Cardiac fibroblast (primary cell): Measurements from ENCODE around the gene CCP110.

ENCODE experiments used
- DNase-seq, 2 donors: peaks; one replicate each; pipeline versions ENCODE4 v3.0.0 to v3.0.0-alpha.2; 2010; ENCODE audit warnings: low read depth in 2 of 2
- H3K4me3 ChIP-seq, 2 donors: replicated peaks in 1 of 2; 1 replicate in 1 of 2; 2 replicates in 1 of 2; pipeline ENCODE4 v1.5.1; 2011; ENCODE audit warnings: low read depth in 2 of 2, low read length in 2 of 2, mild to moderate bottlenecking in 2 of 2, moderate library complexity in 1 of 2
- TF ChIP-seq, protein P1 (sequence below): IDR thresholded peaks from one replicate; pipeline ENCODE4 v1.5.1; 2011; ENCODE audit warnings: low read depth, mild to moderate bottlenecking, low read length, inconsistent platforms

The CCP110 gene

DNA sequence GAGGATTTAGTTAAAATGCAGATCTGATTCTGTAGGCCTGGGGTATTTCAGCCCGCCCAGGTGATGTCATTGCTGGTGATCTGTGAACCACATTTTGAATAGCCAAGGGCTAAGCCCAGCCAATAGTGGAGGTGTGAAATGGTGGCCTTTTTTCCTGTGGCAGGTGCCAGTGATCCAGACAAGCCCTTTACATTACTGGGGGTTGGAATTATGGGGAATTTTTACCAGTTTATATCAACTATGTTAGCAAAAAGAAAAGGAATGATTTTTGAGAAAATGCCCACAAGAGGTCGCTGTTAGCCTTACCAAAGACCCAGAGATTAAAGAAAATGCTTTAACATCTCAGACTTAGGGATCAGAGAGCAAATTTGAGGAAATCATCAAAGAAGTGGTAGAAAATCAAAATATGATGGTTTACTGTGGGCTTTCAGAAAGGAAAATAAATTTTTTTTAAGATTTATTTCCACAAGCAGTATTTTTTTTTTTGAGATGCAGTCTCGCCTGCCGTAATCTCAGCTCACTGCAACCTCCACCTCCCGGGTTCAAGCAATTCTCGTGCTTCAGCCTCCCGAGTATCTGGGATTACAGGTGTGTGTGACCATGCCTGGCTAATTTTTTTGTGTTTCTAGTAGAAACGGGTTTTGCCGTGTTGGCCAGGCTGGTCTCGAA is 35.6 kb downstream of the CCP110 start:
- H3K4me3 ChIP-seq: no peak overlapping the region
- TF ChIP-seq, protein P1, sequence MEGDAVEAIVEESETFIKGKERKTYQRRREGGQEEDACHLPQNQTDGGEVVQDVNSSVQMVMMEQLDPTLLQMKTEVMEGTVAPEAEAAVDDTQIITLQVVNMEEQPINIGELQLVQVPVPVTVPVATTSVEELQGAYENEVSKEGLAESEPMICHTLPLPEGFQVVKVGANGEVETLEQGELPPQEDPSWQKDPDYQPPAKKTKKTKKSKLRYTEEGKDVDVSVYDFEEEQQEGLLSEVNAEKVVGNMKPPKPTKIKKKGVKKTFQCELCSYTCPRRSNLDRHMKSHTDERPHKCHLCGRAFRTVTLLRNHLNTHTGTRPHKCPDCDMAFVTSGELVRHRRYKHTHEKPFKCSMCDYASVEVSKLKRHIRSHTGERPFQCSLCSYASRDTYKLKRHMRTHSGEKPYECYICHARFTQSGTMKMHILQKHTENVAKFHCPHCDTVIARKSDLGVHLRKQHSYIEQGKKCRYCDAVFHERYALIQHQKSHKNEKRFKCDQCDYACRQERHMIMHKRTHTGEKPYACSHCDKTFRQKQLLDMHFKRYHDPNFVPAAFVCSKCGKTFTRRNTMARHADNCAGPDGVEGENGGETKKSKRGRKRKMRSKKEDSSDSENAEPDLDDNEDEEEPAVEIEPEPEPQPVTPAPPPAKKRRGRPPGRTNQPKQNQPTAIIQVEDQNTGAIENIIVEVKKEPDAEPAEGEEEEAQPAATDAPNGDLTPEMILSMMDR: peak; percentile 57
- peak; percentile 80 to 81 for DNase-seq

DNA sequence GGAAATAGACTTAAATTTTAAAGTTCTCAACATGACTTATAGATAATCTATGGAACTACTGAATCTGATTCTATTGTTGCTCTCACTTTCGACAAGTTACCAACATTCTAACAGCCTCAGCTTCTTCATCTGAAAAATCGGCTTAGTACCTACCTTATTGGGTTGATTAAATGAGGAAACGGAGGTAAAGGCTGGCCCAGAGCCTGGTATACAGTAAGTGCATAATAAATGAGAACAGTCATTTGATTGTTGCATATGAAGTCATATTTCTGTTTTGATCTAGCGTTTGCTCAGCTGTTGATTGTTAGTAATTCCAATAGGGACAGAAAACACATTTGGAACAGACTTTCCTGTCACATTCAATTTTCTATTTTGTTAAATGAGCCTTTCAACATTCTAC is 36.3 kb downstream of the CCP110 start:
- H3K4me3 ChIP-seq: no peak overlapping the region
- TF ChIP-seq, protein P1: no peak
- DNase-seq: no peak

DNA sequence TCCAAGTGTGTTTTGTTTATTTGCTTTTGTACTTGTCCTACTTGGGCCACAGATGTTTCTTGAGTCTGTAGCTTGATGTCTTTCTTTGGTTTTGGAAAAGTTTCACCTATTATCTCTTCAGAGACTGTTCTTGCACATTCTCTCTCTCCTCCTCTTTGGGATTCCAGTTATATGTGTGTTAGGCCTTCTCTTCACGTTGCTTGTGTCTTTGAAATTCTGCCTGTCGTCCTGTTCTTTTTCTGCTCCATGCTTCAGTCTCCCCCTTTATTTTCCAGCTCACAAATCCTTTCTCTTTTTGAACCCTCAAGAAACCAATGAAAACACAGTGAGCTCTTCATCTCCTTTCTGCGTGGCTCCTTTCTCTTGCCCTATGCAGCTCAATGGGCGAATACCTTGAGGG is 39.6 kb downstream of the CCP110 start:
- H3K4me3 ChIP-seq: no peak overlapping the region
- TF ChIP-seq, protein P1: no peak
- DNase-seq: no peak

DNA sequence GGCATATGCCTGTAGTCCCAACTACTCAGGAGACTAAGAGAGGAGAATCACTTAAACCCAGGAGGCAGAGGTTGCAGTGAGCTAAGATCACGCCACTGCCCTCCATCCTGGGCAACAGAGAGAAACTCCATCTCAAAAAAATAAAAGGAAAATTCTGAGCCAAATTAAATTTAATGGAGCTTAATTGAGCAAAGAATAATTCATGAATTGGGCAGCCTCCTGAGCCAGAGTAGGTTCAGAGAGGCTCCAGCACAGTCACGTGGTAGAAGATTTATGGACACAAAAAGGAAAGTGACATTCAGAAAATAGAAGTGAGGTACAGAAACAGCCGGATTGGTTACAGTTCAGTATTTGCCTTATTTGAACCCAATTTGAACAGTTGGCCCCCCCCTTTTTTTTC is 42.6 kb downstream of the CCP110 start:
- H3K4me3 ChIP-seq: no peak overlapping the region
- TF ChIP-seq, protein P1: no peak
- DNase-seq: no peak

DNA sequence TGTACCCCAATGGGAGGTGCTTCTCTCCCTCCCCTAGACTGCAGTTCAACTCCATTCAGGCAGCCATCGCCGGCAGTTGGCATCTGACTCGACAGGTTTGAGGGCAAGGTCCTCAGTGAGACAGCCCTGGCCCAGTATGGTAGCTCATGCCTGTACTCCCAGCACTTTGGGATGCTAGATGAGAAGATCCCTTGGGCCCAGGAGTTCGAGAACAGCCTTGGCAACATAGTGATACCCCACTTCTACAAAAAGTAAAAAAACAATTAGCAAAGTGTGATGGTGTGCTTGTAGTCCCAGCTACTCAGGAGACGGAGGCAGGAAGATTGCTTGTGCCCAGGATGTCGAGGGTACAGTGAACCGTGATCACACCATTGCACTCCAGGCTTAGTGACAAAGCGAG is 43.8 kb downstream of the CCP110 start:
- DNase-seq: no peak
- TF ChIP-seq, protein P1: no peak
- no peak overlapping the region for H3K4me3 ChIP-seq

DNA sequence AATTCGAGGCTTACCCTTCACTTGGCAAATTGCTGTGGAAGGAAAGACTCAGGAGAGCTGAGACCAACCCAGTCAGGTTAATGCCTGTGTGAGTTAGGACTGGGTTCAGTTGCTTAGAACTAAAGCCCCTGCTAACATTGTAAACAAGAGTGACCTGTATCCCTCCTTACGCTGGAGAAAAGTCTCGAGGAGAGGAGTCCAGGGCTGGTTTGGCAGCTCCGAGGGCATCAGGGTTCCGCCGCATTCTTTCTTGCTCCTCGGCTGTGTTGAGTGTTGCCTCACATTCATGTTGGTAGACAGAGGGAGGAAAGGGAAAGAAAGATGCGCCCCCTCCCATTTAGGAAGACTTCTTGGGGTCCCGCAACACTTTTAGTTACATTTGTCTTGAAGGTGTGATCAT is 50.3 kb downstream of the CCP110 start:
- no peak for DNase-seq
- no peak overlapping the region for H3K4me3 ChIP-seq
- TF ChIP-seq, protein P1: no peak

DNA sequence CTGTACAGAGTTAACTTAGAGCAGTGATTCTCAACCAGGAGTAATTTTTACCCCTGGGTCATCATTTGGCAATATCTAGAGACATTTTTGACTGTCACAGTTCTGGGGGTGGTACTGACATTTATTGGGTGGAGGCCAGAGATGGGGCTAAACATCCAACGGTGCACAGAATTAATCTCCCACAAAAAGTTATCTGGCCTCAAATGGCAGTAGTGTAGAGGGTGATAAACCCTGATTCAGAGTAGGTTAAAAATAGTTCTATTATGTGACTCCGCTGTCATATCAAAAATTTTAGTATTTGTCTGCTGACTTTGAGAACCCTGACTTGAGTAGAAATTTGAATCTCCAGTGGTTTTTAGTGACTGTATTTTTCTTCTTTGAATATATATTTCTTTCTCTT is 50.9 kb downstream of the CCP110 start:
- no peak overlapping the region for H3K4me3 ChIP-seq
- TF ChIP-seq, protein P1: no peak
- no peak for DNase-seq
